Effector memory CD4-positive, alpha-beta T cell (primary cell): Measurements from ENCODE around the gene FBXL19.

Experiments
- DNase-seq, 3 donors: peaks; one replicate each; pipeline ENCODE4 v3.0.0-alpha.2; 2020
- H3K27ac ChIP-seq: 2 replicates; pipeline ENCODE4 v1.7.0; 2013; ENCODE audit warnings: mild to moderate bottlenecking, low read length, moderate library complexity; ENCODE audit not compliant: insufficient read depth, poor library complexity, severe bottlenecking
- H3K27me3 ChIP-seq: replicated peaks from 2 replicates; pipeline ENCODE4 v1.7.0; 2013; ENCODE audit warnings: mild to moderate bottlenecking, low read length; ENCODE audit not compliant: insufficient read depth, control insufficient read depth, poor library complexity, severe bottlenecking
- H3K36me3 ChIP-seq: 2 replicates; pipeline ENCODE4 v1.7.0; 2013; ENCODE audit warnings: mild to moderate bottlenecking, low read length, moderate library complexity; ENCODE audit not compliant: control insufficient read depth, insufficient read depth
- H3K4me1 ChIP-seq: 2 replicates; pipeline ENCODE4 v1.7.0; 2013; ENCODE audit warnings: low read length, mild to moderate bottlenecking; ENCODE audit not compliant: control insufficient read depth, insufficient read depth, poor library complexity, severe bottlenecking
- H3K4me3 ChIP-seq: 2 replicates; pipeline ENCODE4 v1.7.0; 2013; ENCODE audit warnings: low read length, low read depth, mild to moderate bottlenecking; ENCODE audit not compliant: insufficient read depth, poor library complexity, severe bottlenecking
- H3K9me3 ChIP-seq: 2 replicates; pipeline ENCODE4 v1.7.0; 2013; ENCODE audit warnings: mild to moderate bottlenecking, low read length, moderate library complexity; ENCODE audit not compliant: control insufficient read depth
- total RNA-seq, 3 donors: gene quantifications; one replicate each; lab custom pipeline; 2026; lab: John Stamatoyannopoulos, UW

FBXL19 gene, protein sequence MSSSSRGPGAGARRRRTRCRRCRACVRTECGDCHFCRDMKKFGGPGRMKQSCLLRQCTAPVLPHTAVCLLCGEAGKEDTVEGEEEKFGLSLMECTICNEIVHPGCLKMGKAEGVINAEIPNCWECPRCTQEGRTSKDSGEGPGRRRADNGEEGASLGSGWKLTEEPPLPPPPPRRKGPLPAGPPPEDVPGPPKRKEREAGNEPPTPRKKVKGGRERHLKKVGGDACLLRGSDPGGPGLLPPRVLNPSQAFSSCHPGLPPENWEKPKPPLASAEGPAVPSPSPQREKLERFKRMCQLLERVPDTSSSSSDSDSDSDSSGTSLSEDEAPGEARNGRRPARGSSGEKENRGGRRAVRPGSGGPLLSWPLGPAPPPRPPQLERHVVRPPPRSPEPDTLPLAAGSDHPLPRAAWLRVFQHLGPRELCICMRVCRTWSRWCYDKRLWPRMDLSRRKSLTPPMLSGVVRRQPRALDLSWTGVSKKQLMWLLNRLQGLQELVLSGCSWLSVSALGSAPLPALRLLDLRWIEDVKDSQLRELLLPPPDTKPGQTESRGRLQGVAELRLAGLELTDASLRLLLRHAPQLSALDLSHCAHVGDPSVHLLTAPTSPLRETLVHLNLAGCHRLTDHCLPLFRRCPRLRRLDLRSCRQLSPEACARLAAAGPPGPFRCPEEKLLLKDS
- 19.8 to 25.2 (median 23.0) reads per million in 3 donors for total RNA-seq

GRCh38 chr16:30923554-30924075 lies at the start of gene FBXL19:
FBXL19 (plus strand) TSS chr16:30923572; CDS start chr16:30925755, 2,183 bp downstream.
- no peak for DNase-seq
- peak within 1 kb of the TSS; percentile 83 for H3K27ac ChIP-seq
- peaks cover 8% of the 10 kb centered on the region for H3K4me1 ChIP-seq
- no peaks in the 10 kb centered on the region for H3K9me3 ChIP-seq
- H3K36me3 ChIP-seq: peaks cover 3% of the 10 kb centered on the region
- H3K4me3 ChIP-seq: peak within 1 kb of the TSS; percentile 70
- no peaks in the 10 kb centered on the region for H3K27me3 ChIP-seq

DNA sequence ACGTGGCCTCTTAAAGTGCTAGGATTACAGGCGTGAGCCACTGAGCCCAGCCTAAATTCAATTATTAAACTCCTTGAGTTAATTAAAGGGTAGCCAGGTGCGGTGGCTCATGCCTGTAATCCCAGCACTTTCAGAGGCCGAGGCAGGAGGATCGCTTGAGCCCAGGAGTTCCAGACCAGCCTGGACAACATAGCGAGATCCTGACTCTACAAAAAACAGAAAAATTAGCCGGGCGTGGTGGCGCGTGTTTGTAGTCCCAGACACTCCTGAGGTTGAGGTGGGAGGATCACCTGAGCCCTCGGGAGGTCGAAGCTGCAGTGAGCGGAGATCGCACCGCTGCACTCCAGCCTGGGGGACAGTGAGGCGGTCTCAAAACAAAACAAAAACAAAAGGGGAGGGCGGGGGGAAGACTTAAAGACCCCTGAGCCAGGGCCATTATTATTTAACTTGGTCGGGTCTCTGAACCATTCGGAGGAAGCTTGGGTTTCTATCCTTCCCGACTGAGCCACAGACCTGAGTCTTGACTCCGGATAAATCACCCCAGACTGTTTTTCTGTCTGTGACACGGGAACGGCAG lies 49.0 kb upstream of the FBXL19 start:
- no peaks in the 10 kb centered on the region for H3K36me3 ChIP-seq
- no peaks in the 10 kb centered on the region for H3K27me3 ChIP-seq
- H3K27ac ChIP-seq: peak overlapping the region; percentile 87
- peaks cover 22% of the 10 kb centered on the region for H3K4me1 ChIP-seq
- peak overlapping the region; percentile 91 for H3K4me3 ChIP-seq
- no peak for DNase-seq
- no peaks in the 10 kb centered on the region for H3K9me3 ChIP-seq

DNA sequence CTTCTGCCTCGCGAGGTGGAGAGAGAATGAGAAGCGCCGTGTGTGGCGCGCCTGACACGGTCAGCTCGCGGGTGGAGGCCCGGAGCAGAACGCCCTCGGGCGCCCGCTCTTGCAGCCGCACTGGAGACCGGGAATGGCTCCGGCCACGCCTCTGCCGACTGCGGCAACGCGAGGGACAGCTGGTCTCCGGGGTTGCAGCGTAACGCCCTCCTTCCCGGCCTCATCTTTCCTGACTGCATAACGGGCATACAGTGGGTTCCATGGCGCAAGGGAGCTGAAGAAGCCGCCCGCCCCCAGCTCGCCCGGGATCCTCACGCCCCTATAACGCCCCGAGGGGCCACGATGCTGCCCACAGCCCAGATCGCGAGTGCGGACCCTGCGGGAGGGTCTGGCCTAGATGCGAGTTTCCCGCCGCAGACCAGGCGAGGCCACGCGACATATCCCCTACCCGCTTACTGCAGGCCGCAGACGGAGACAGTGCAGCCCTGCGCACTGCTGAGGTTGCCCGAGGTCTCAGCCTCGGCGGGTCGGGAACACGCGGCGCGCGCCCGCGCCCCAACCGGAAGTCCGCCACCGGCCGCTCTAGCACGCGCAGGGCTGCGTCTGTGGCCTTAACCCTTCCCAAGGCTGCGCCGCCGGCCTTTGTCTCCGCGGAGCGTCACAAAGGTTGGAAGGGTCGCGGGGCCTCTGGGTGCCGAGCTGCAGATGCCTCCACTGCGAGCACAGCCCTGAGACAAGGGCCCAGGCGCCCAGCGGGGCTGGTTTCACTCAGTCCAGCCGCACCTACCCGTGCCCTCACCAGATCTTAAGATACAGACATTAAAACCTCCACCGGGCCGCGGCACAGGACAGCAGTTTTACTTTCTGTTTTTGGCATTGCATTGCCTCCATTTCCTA lies 48.3 kb upstream of the FBXL19 start:
- DNase-seq: peak; percentile 68 to 76 (median 73)
- no peaks in the 10 kb centered on the region for H3K27me3 ChIP-seq
- H3K4me1 ChIP-seq: peaks cover 22% of the 10 kb centered on the region
- H3K36me3 ChIP-seq: no peaks in the 10 kb centered on the region
- H3K9me3 ChIP-seq: no peaks in the 10 kb centered on the region
- H3K27ac ChIP-seq: peak overlapping the region; percentile 87
- H3K4me3 ChIP-seq: peak overlapping the region; percentile 91

DNA sequence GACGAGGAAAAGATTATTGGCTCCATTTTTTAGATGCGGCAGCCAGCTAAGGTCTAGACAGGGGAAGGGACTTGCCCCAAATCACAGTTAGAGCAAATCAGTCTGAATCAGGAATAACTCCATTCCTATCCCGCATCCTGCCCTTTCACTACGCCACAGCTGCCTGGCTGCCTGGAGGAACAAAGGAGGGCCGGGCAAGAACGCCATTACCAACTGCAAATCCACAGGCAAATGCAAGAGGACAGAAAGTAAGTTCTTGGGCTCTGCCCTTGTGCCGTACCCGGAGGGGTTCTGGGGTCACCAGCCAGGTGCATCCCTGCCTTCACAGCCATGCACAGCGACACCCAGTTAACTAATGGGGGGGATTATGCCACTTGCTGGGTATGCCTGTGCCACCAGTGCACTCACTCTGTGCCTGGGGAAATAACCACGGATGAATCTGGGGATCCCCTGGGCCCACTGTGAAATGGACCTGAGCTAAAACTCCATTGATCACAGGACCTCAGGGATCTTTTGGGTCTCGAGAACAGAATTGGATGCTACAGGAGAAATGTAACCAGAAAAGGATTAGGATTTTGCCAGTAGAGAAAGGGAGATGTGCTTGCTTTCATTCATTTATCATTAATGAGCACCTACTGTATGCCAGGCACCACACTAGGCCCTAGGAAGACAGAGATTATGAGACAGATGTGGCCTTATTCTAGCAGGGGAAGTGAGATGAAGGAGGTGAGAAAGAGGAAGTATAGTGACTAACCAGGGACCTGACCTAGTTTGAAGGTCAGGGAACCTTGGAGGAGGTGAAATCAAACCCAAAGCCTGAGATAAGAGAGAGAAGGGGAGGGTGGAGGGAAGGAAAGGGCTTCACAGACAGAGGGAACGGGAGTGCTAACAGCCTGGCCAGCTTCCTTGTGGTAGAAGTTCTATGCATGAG lies 47.2 kb upstream of the FBXL19 start:
- peak overlapping the region; percentile 91 for H3K4me3 ChIP-seq
- no peaks in the 10 kb centered on the region for H3K36me3 ChIP-seq
- H3K9me3 ChIP-seq: no peaks in the 10 kb centered on the region
- H3K27ac ChIP-seq: peak overlapping the region; percentile 87
- peak in 2 of 3 donors; percentile 8 to 9 for DNase-seq
- H3K27me3 ChIP-seq: no peaks in the 10 kb centered on the region
- H3K4me1 ChIP-seq: peaks cover 22% of the 10 kb centered on the region

- Histone ChIP-seq H3K9me3 (no peaks in the 10 kb centered on the region), H3K4me3 (peak overlapping the region; percentile 91), H3K27ac (peak overlapping the region; percentile 87), H3K27me3 (no peaks in the 10 kb centered on the region), H3K36me3 (peaks cover under 1% of the 10 kb centered on the region), H3K4me1 (peaks cover 22% of the 10 kb centered on the region)
- no peak for DNase-seq
Observed at GRCh38 chr16:30876867-30877266, 46.5 kb upstream of the FBXL19 start.

- peaks cover 17% of the 10 kb centered on the region for H3K36me3 ChIP-seq
- H3K27ac ChIP-seq: no peak overlapping the region
- H3K9me3 ChIP-seq: no peaks in the 10 kb centered on the region
- no peaks in the 10 kb centered on the region for H3K4me1 ChIP-seq
- no peak for DNase-seq
- H3K27me3 ChIP-seq: no peaks in the 10 kb centered on the region
- H3K4me3 ChIP-seq: no peak overlapping the region
Observed at GRCh38 chr16:30882429-30883310, 40.7 kb upstream of the FBXL19 start.

DNA sequence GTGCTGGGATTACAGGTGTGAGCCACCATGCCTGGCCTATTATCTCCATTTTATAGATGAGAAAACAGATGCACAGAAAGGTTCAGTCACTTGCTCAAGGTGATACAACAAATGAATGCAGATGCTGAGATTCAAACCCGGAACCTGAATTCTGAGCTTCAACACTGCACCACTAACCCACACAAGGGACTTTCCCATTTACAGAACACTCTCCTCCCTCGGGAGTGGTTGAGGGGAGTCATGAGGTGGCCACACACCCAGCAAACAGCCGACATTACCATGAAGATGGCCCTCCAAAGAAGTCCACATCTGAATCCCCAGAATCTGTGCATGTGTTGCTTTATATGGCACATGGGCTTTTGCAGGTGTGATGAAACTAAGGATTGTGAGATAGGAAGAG lies 38.6 kb upstream of the FBXL19 start:
- DNase-seq: no peak
- Histone ChIP-seq H3K36me3 (peaks cover 25% of the 10 kb centered on the region), H3K9me3 (no peaks in the 10 kb centered on the region), H3K27me3 (no peaks in the 10 kb centered on the region), H3K4me3 (no peak overlapping the region), H3K27ac (no peak overlapping the region), H3K4me1 (no peaks in the 10 kb centered on the region)

GRCh38 chr16:30885196-30885595 lies 38.2 kb upstream of the FBXL19 start:
- no peak for DNase-seq
- Histone ChIP-seq H3K36me3 (peaks cover 25% of the 10 kb centered on the region), H3K9me3 (no peaks in the 10 kb centered on the region), H3K27ac (no peak overlapping the region), H3K27me3 (no peaks in the 10 kb centered on the region), H3K4me3 (no peak overlapping the region), H3K4me1 (no peaks in the 10 kb centered on the region)
